Esophagus squamous epithelium (tissue), 5 donors: ENCODE measurements around the gene OSBPL10. TPM values are rescaled to one million over a fixed set of nuclear protein-coding genes. Genes with fewer than 3 reads are reported as not detected.

Experiments
- DNase-seq: peaks from one replicate; lab custom pipeline; 2025; lab: John Stamatoyannopoulos, UW
- H3K27ac ChIP-seq, 4 donors: fragments of 200-600 bp; sonication (generic); one replicate each; pipeline ENCODE4 v1.5.1; 2016 to 2019; ENCODE audit warnings: mild to moderate bottlenecking in 1 of 4
- H3K27me3 ChIP-seq, 4 donors: fragments of 200-600 bp; sonication (generic); 1 replicate in 3 of 4; 2 replicates in 1 of 4; pipeline versions ENCODE4 v1.5.1 to v1.6.0; 2017 to 2021; ENCODE audit warnings: antibody characterized with exemption in 1 of 4
- H3K36me3 ChIP-seq, 3 donors: fragments of 200-600 bp; sonication (generic); one replicate each; pipeline ENCODE4 v1.5.1; 2016 to 2019
- H3K4me1 ChIP-seq, 3 donors: fragments of 200-600 bp; sonication (generic); one replicate each; pipeline ENCODE4 v1.5.1; 2017 to 2019
- H3K4me3 ChIP-seq, 4 donors: fragments of 200-600 bp; sonication (generic); 1 replicate in 3 of 4; 2 replicates in 1 of 4; pipeline ENCODE4 v1.5.1; 2016 to 2019; ENCODE audit warnings: mild to moderate bottlenecking in 2 of 4, moderate library complexity in 1 of 4
- H3K9me3 ChIP-seq, 3 donors: fragments of 200-600 bp; sonication (generic); one replicate each; pipeline ENCODE4 v1.5.1; 2016 to 2019
- CTCF ChIP-seq, 6 experiments: fragments of 450-650 bp in 4 of 6; fragments of 200-600 bp in 2 of 6; sonication (generic) in 2 of 6; IDR thresholded peaks; one replicate each; pipeline ENCODE4 v1.5.1; 2016 to 2019; ENCODE audit warnings: antibody characterized with exemption in 6 of 6, mild to moderate bottlenecking in 4 of 6, moderate library complexity in 4 of 6
- POLR2A ChIP-seq, 4 donors: fragments of 450-650 bp; IDR thresholded peaks; one replicate each; pipeline ENCODE4 v1.6.1; 2017; ENCODE audit warnings: antibody characterized with exemption in 4 of 4, mild to moderate bottlenecking in 4 of 4, moderate library complexity in 3 of 4
- WGBS, 2 donors: methylation state at CpG; one replicate each; pipeline ENCODE4 v1.1.5; 2018; 5-methylcytosine and 5-hydroxymethylcytosine counted together
- intact Hi-C: fragments of 100-400 bp; cut with DNase I; formaldehyde crosslinking; loops from one replicate; pipeline ENCODE4 v1.15.0; 2022
- total RNA-seq, 4 donors: library from RNA; depleted of rRNA; stranded (reverse); fragments of >200 nt; gene quantifications; one replicate each; pipeline ENCODE4 v1.1.0, GENCODE V29; 2016
- donor health status: DM: yes; HTN: yes; CAD: no.

The OSBPL10 gene
- total RNA-seq, 4 donors from 2014 or later, result 13.8 to 65.3 (median 41.0) TPM

GRCh38 chr3:31808143-31808720 is 172.8 kb downstream of the OSBPL10 start:
- Histone ChIP-seq H3K36me3 (no peaks in the 10 kb centered on the region), H3K9me3 (no peaks in the 10 kb centered on the region), H3K27ac (no peak overlapping the region), H3K4me3 (no peak overlapping the region), H3K4me1 (no peaks in the 10 kb centered on the region), H3K27me3 (no peaks in the 10 kb centered on the region)
- no peak for DNase-seq
- WGBS, 2 donors, result 71 to 92% methylated on average over 3 of the region's 3 CpGs
- TF ChIP-seq CTCF (IDR thresholded peaks at IDR 0.05), result no peak
- no peak for TF ChIP-seq POLR2A (IDR thresholded peaks at IDR 0.05)
- intact Hi-C loops, result no loop called here

- 67 to 68% methylated on average over 10 of the region's 10 CpGs for WGBS, 2 donors
- TF ChIP-seq POLR2A (IDR thresholded peaks at IDR 0.05), result no peak
- no peak for TF ChIP-seq CTCF (IDR thresholded peaks at IDR 0.05)
- no peak overlapping the region for H3K27ac ChIP-seq
Observed at GRCh38 chr3:31804251-31805051, 176.6 kb downstream of the OSBPL10 start.

DNA sequence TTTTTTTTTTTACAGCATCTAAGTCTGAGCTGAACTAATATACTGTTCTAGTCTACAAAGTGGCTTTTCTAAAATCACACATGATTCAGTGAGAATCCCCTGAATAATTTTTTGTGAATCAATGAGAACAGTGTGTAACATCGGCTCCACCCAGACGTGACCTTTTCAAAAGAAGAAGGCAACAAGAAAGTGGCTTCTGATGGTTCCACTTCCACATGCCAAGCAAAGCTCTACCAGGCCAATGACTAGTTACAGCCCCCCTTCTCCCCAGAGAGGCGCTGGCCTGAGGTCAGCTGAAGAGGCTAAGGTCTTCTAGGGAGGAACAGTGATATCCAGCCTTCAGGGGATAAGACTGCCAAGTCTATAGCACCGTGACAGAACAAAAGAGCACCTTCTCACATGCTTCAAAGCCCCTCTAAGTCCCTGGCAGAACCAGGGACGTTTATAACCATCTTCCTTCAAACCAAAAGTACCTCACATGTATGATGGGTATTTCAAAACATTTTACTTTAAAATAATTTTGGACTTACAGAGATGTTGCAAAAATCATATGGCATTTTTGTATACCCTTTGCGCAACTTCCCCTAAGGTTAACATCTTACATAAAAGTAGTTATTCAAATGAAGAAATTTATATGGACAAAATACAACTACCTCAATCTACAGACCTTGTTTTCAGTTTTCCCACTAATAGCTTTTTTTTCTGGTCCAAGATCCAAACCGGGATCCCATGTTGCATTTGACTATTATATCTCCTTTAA is 177.9 kb downstream of the OSBPL10 start:
- WGBS, 2 donors, result 67 to 85% methylated on average over 7 of the region's 7 CpGs
- Histone ChIP-seq H3K4me1 (no peaks in the 10 kb centered on the region), H3K36me3 (no peaks in the 10 kb centered on the region), H3K27me3 (no peaks in the 10 kb centered on the region), H3K27ac (no peak overlapping the region), H3K4me3 (no peak overlapping the region), H3K9me3 (no peaks in the 10 kb centered on the region)
- DNase-seq, result no peak
- intact Hi-C loops, result no loop called here
- TF ChIP-seq POLR2A (IDR thresholded peaks at IDR 0.05), result no peak
- no peak for TF ChIP-seq CTCF (IDR thresholded peaks at IDR 0.05)

More at GRCh38 chr3:31804251-31805051, 176.6 kb downstream of the OSBPL10 start:
- intact Hi-C loops, result no loop called here
- H3K36me3 ChIP-seq, result no peaks in the 10 kb centered on the region
- no peaks in the 10 kb centered on the region for H3K27me3 ChIP-seq
- no peaks in the 10 kb centered on the region for H3K4me1 ChIP-seq
- no peaks in the 10 kb centered on the region for H3K9me3 ChIP-seq
- H3K4me3 ChIP-seq, result no peak overlapping the region
- DNase-seq, result no peak

- intact Hi-C loops, result no loop called here
Observed at GRCh38 chr3:31800436-31800835, 180.6 kb downstream of the OSBPL10 start.

More at GRCh38 chr3:31800436-31800835, 180.6 kb downstream of the OSBPL10 start:
- Histone ChIP-seq H3K9me3 (no peaks in the 10 kb centered on the region), H3K27me3 (no peaks in the 10 kb centered on the region), H3K27ac (no peak overlapping the region), H3K36me3 (no peaks in the 10 kb centered on the region), H3K4me3 (no peak overlapping the region), H3K4me1 (no peaks in the 10 kb centered on the region)
- no peak for DNase-seq
- 87 to 97% methylated on average over 3 to 4 of the region's 4 CpGs for WGBS, 2 donors
- TF ChIP-seq POLR2A (IDR thresholded peaks at IDR 0.05) (no peak), CTCF (IDR thresholded peaks at IDR 0.05) (no peak)
